GM19239 (cell line): ENCODE measurements around the gene EXO1.

ENCODE experiments used
- DNase-seq: peaks from one replicate; pipeline ENCODE4 v3.0.0; 2011; ENCODE audit warnings: low spot score; ENCODE audit not compliant: insufficient read length
- FAIRE-seq: peaks from 2 replicates; lab custom pipeline; 2011; peaks lifted over from hg19 to GRCh38; lab: Jason Lieb, UNC

Gene EXO1

DNA sequence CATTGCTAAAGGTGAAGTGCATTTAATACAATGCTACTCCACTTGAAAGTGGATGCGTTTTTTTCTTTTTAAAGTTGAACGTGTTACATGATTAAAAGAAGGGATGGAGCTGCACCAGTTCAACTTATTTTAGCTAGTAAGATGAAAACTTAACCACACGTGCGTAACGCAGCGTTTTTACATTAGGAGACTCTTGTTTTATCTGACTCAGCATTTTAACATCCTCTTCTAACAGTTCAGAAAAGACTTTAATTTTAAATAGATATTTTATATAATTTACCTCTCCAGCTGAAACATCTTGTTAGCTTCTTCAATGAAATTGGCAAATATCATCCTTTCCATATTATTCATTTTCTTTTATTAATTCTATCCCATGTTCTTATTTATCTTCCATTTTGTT is 33.4 kb downstream of the EXO1 start:
- DNase-seq = no peak
- no peak for FAIRE-seq

DNA sequence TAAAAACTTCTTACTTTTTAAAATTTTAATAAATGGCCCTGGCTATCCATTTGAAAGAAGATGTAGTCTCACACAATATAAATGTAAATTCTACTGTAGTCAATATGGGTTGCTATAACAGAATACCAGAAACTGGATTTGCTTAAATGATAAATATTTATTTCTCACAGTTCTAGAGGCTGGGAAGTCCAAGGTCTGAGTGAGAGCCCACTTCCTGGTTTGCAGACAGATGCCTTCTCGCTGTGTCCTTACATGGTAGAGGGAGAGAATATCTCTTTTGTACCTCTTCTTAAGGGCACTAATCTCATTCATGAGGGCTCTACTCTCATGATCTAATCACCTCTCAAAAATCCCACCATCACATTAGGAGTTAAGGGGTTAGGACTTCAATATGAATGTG is 35.2 kb downstream of the EXO1 start:
- DNase-seq = no peak
- FAIRE-seq = no peak

DNA sequence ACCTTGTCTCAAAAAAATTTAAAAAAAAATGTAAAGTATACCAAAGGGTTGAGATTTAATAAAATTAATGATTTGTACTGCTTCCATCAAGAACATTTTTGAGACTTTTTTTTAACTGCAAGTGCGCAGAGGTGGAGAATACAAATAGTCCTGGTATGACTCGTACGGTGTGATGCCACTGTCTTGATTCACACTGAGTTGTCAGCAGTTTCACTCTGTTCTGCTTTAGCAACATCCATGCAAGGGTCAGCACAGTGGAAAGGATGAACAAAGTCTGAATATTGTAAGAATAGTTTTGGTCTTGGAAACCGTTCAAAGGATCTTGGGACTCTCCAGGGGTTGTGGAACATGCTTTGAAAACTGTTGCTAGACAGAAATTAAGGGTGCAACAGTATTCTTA is 40.2 kb downstream of the EXO1 start:
- FAIRE-seq (no peak), DNase-seq (no peak)

DNA sequence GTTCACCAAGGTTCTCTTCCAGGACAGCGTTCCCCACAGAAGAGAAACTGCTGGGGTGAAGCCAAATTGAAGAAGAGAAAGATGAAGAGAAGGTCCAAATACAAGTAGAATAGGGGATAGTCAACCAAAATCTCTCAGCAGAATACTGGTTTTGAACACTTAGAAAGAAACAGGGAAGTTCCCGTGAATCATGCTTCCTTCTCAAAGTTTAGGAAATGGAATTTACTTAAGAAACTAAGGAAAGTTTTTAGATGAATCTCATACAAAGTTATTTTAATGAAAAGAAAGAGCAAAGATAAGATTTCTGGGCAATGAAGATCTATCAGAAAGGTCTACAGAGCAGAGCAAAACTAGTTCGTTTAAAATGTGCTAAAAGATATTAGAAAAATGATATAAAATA is 43.3 kb downstream of the EXO1 start:
- DNase-seq (no peak), FAIRE-seq (no peak)

DNA sequence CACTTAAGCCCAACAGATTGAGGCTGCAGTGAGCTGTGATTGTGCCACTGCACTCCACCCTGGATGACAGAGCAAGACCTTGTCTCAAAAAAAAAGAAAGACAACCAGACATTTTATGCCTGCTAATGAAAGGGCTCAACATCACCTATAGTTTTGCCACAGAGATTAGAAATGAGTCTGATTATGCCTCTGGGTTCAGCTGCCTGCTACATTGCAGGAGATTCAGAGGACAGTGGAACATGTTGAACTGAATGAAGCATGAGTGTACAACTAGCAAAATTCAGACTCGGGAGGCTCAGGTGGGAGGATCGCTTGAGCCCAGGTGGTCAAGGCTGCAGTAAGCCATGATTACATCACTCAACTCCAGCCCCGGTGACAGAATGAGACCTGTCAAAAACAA is 46.0 kb downstream of the EXO1 start:
- FAIRE-seq (no peak), DNase-seq (no peak)

DNA sequence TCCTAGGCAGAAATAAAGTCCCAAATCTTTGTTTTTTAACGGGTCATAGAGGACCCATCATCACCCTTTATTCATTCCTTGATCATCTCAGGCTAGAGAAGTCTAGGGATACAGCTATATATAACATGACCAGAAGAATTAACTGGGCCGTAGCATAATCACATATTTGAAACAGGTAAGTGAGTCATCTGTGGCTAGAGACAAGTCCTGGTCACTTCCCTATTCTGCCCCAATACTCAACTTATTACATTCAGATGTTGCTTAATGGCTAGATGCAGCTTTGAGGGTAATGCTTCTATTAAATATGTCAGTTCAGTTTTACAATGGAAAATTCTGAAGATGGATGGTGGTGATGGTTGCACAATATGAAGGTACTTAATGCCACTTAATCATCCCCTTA is 47.0 kb downstream of the EXO1 start:
- no peak for FAIRE-seq
- no peak for DNase-seq

- FAIRE-seq (no peak), DNase-seq (no peak)
Measured at GRCh38 chr1:241896670-241896962, 48.6 kb downstream of the EXO1 start.

GRCh38 chr1:241899210-241899609 is 51.2 kb downstream of the EXO1 start:
- DNase-seq (no peak), FAIRE-seq (no peak)

DNA sequence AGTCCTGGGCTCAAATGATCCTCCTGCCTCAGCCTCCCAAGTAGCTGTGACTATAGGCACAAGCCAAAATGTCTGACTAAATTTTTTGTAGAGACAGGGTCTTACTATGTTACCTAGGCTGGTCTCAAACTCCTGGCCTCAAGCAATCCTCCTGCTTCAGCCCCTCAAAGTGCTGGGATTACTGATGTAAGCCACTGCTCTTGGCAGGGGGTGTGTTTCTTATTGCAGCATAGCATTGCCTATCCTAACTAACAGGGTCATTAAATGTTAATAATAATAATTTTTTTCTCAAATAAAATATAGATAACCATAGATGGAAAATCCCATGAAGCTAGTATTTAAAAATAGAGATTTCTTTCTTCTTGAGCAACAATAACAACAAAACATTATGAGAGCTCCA is 52.4 kb downstream of the EXO1 start:
- FAIRE-seq = no peak
- DNase-seq = no peak

- FAIRE-seq (no peak), DNase-seq (no peak)
Measured at GRCh38 chr1:241902391-241903065, 54.5 kb downstream of the EXO1 start.

GRCh38 chr1:241916196-241916595 is 68.2 kb downstream of the EXO1 start:
- DNase-seq = no peak
- no peak for FAIRE-seq

GRCh38 chr1:241917487-241917886 is 69.5 kb downstream of the EXO1 start:
- DNase-seq = no peak
- no peak for FAIRE-seq

DNA sequence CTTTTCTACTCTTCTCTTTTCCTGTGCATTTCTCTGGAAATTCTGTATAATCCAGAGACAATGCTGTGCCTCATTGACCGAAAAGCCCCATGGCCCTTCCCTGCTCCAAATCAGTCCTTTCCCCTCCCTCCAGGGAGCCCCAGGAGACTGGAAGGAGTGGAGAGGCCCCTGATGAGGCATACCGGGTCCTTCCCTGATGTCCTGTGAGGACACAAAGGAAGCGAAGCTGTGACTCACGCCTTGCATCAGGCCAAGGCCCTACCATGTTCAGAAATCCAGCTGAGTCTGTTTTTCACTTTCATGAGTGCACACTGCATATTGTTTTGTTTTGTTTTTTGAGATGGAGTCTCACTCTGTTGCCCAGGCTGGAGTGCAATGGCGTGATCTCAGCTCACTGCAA is 70.9 kb downstream of the EXO1 start:
- DNase-seq (no peak), FAIRE-seq (no peak)

DNA sequence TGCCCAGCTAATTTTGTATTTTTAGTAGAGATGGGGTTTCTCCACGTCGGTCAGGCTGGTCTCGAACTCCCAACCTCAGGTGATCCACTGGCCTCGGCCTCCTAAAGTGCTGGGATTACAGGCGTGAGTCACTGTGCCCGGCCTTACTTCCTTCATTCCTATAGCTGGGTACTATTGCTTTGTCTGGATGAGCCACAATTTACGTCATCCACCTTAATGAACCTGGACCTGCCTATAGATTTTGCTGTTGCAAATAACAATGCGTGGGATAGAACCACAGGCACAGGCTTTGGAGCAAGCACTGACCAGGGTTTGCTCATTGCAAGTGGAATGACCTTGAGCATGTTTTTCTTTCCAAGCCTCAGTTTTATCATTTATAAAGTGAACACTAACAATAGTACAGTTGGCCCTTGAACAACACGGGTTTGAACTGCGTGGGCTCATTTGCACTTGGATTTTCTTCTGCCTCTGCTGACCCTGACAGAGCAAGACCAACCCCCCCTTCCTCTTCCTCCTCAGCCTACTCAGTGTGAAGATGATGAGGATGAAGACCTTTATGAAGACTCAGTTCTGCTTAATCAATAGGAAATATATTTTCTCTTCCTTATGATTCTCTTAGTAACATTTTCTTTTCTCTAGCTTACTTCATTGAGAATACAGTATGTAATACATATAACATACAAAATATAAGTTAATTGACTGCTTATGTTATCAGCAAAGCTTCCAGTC is 76.2 kb downstream of the EXO1 start:
- DNase-seq (no peak), FAIRE-seq (no peak)

DNA sequence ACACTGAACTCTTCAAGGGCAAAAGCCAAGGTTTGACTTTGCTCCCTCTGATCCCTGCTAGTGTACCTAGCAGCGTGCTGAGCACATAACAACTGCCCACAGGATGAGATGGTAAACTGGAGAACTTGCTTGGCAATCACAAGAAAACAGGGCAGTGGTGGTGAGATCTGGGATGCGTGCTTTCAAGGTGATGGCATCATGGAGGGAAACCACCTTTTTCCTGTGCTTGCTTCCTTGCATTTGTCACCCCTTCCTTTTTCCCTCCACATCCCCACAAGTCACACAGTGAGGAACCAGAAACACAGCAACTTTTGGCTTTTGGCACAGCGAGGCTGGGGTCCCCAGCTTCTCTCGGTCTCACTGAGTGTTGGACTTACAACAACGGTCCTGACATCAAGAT is 78.1 kb downstream of the EXO1 start:
- FAIRE-seq = no peak

DNA sequence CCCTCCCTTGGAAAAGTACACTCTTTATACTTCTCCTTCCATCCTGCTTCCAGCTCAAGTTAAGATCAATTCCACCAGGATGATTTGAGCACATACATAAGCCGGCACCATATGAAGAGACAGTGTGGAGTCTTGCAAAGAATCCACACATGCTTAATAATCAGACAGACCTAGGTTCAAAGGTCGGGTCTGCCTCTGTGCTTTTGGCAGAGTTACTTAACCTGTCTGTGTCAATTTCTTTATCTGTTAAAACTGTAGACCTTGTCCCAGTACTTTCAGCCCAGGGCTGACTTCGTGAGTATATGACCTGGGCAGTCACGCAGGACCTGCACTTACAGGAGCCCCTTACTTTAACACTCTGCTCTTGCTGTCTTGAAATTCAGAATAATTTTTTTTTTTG is 79.3 kb downstream of the EXO1 start:
- no peak for DNase-seq
- no peak for FAIRE-seq

More for the DNA sequence above, 78.1 kb downstream of the EXO1 start:
- DNase-seq = no peak

- no peak for FAIRE-seq
- DNase-seq = no peak
Measured at GRCh38 chr1:241932845-241933244, 84.8 kb downstream of the EXO1 start.

- FAIRE-seq (no peak), DNase-seq (no peak)
Measured at GRCh38 chr1:241934201-241934848, 86.3 kb downstream of the EXO1 start.

GRCh38 chr1:241934866-241935265 is 86.9 kb downstream of the EXO1 start:
- FAIRE-seq (no peak), DNase-seq (no peak)
